ENCODE results near the gene FAM78B. TPM values are rescaled to one million over a fixed set of nuclear protein-coding genes. Genes with fewer than 3 reads are reported as not detected.

Gene FAM78B
- total RNA-seq, 4 donors from 2014 or later, result 0.21 to 3.3 (median 0.26) TPM; not detected in 1

GRCh38 chr1:166184012-166184411, 17.2 kb upstream of the FAM78B start:
- Histone ChIP-seq H3K4me1 (no peaks in the 10 kb centered on the region), H3K27ac (no peak overlapping the region), H3K27me3 (no peaks in the 10 kb centered on the region), H3K36me3 (no peaks in the 10 kb centered on the region), H3K9me3 (no peaks in the 10 kb centered on the region), H3K4me3 (no peak overlapping the region)
- TF ChIP-seq CTCF (IDR thresholded peaks at IDR 0.05) (no peak), POLR2A (IDR thresholded peaks at IDR 0.05) (no peak)
- no peak for DNase-seq
- intact Hi-C loops (cut with DNase I; ENCODE audit: low total_unique reads), result no loop called here

- Histone ChIP-seq H3K9me3 (no peaks in the 10 kb centered on the region), H3K36me3 (no peaks in the 10 kb centered on the region), H3K4me1 (no peaks in the 10 kb centered on the region), H3K27me3 (no peaks in the 10 kb centered on the region), H3K27ac (no peak overlapping the region), H3K4me3 (no peak overlapping the region)
- no peak for TF ChIP-seq POLR2A (IDR thresholded peaks at IDR 0.05)
- no peak for TF ChIP-seq CTCF (IDR thresholded peaks at IDR 0.05)
- intact Hi-C loops (cut with DNase I; ENCODE audit: low total_unique reads), result no loop called here
- no peak for DNase-seq
Observed at GRCh38 chr1:166182281-166182680, 15.5 kb upstream of the FAM78B start.

- DNase-seq, result no peak
- Histone ChIP-seq H3K4me1 (no peaks in the 10 kb centered on the region), H3K36me3 (no peaks in the 10 kb centered on the region), H3K4me3 (no peak overlapping the region), H3K9me3 (no peaks in the 10 kb centered on the region), H3K27me3 (no peaks in the 10 kb centered on the region), H3K27ac (no peak overlapping the region)
- intact Hi-C loops (cut with DNase I; ENCODE audit: low total_unique reads), result no loop called here
- TF ChIP-seq CTCF (IDR thresholded peaks at IDR 0.05) (no peak), POLR2A (IDR thresholded peaks at IDR 0.05) (no peak)
Observed at GRCh38 chr1:166176416-166176815, 9.6 kb upstream of the FAM78B start.

- TF ChIP-seq POLR2A (IDR thresholded peaks at IDR 0.05) (no peak), CTCF (IDR thresholded peaks at IDR 0.05) (no peak)
- Histone ChIP-seq H3K27ac (no peak overlapping the region), H3K27me3 (no peaks in the 10 kb centered on the region), H3K36me3 (no peaks in the 10 kb centered on the region), H3K4me3 (no peak overlapping the region), H3K4me1 (no peaks in the 10 kb centered on the region), H3K9me3 (no peaks in the 10 kb centered on the region)
- DNase-seq, result no peak
- intact Hi-C loops (cut with DNase I; ENCODE audit: low total_unique reads), result no loop called here
Observed at GRCh38 chr1:166175032-166175431, 8.2 kb upstream of the FAM78B start.

- no peak overlapping the region for H3K4me3 ChIP-seq
- H3K27me3 ChIP-seq, result no peaks in the 10 kb centered on the region
- intact Hi-C loops (cut with DNase I; ENCODE audit: low total_unique reads), result no loop called here
- TF ChIP-seq POLR2A (IDR thresholded peaks at IDR 0.05) (no peak), CTCF (IDR thresholded peaks at IDR 0.05) (no peak)
- H3K4me1 ChIP-seq, result no peaks in the 10 kb centered on the region
- no peaks in the 10 kb centered on the region for H3K9me3 ChIP-seq
- no peak overlapping the region for H3K27ac ChIP-seq
- no peak for DNase-seq
- no peaks in the 10 kb centered on the region for H3K36me3 ChIP-seq
Observed at GRCh38 chr1:166174108-166174507, 7.3 kb upstream of the FAM78B start.
